Aorta (tissue), 5 donors: ENCODE measurements around the gene ABCB9. TPM values are rescaled to one million over a fixed set of nuclear protein-coding genes. Genes with fewer than 3 reads are reported as not detected.

Experiments
- ATAC-seq: fragments of 200-7000 bp; cut with Tn5 transposase; one replicate; pipeline ENCODE4 v1.9.1; 2022; ENCODE audit warnings: moderate library complexity; ENCODE audit not compliant: low FRiP score
- DNase-seq, 2 donors: peaks; one replicate each; pipeline ENCODE4 v3.0.0-alpha.2; 2020
- H3K27ac ChIP-seq, 2 donors: one replicate each; pipeline ENCODE4 v1.5.1; 2013; ENCODE audit warnings: low read length in 2 of 2, mild to moderate bottlenecking in 2 of 2, moderate library complexity in 2 of 2, control low read depth in 1 of 2, inconsistent platforms in 1 of 2, low read depth in 1 of 2
- H3K27me3 ChIP-seq, 2 donors: one replicate each; pipeline ENCODE4 v1.6.1; 2013; ENCODE audit warnings: control low read depth in 1 of 2, low read length in 1 of 2, mild to moderate bottlenecking in 1 of 2, moderate library complexity in 1 of 2; ENCODE audit not compliant: insufficient read depth in 2 of 2, control insufficient read depth in 1 of 2
- H3K36me3 ChIP-seq, 2 donors: one replicate each; pipeline ENCODE4 v1.6.1; 2013; ENCODE audit warnings: control low read depth in 1 of 2, low read length in 1 of 2, mild to moderate bottlenecking in 1 of 2; ENCODE audit not compliant: insufficient read depth in 2 of 2, control insufficient read depth in 1 of 2
- H3K4me1 ChIP-seq, 2 donors: one replicate each; pipeline ENCODE4 v1.6.1; 2013; ENCODE audit warnings: low read length in 2 of 2, control low read depth in 1 of 2, mild to moderate bottlenecking in 1 of 2, moderate library complexity in 1 of 2; ENCODE audit not compliant: insufficient read depth in 2 of 2, control insufficient read depth in 1 of 2
- H3K4me3 ChIP-seq, 2 donors: one replicate each; pipeline ENCODE4 v1.5.1; 2013; ENCODE audit warnings: low read length in 2 of 2, control low read depth in 1 of 2, mild to moderate bottlenecking in 1 of 2
- H3K9me3 ChIP-seq: one replicate; pipeline ENCODE4 v1.6.1; 2013; ENCODE audit warnings: mild to moderate bottlenecking, low read length; ENCODE audit not compliant: control insufficient read depth
- WGBS, 2 donors: extraction: QIAGEN DNeasy Blood & Tissue Kit; methylation state at CpG; one replicate each; pipeline ENCODE4 v1.1.7; 2013; 5-methylcytosine and 5-hydroxymethylcytosine counted together
- intact Hi-C, 2 donors: fragments of 100-400 bp; cut with DNase I; formaldehyde crosslinking; loops; one replicate each; pipeline versions ENCODE4 v1.14.2 to v1.15.0; 2022
- polyA plus RNA-seq, 2 donors: library from polyadenylated mRNA; stranded (reverse); fragments of 200-250 nt; gene quantifications; one replicate each; pipeline ENCODE4 v1.2.3, GENCODE V29; 2013
- total RNA-seq, 2 donors: library from RNA; stranded (reverse); fragmentation: NEBNext Ultra II Directional; extraction: Animal tissue kit (Norgen Biotek cat#: 25700); gene quantifications; one replicate each; pipeline ENCODE4 v1.2.1, GENCODE V29; 2021
- donor health status: healthy with polysubstance abuse.
- donor health status: Bipolar disorder and iron deficiency.
- donor health status: DM: no; HTN: no; CAD: no.
- donor health status: DM: no; HTN: no; CAD: no.
- donor health status: DM: yes; HTN: yes; CAD: no.

The ABCB9 gene
- total and polyA plus RNA-seq, 4 donors: 1.1 to 13.0 (median 6.2) TPM

DNA sequence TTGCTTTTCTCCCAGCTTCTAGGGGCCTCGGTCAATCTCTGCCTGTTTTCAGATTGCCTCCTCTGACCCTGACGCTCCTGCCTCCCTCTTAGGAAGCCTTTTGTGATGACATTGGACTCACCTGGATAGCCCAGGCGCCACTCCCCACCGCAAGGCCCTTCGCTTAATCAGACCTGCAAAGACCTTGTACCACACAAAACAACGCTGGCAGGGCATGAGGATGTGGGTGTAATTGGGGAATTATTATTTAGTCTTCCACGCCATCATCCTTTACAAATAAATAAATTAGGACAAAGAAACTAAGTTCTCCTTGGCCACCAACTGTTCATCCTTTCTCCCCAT lies 62.6 kb downstream of the ABCB9 start:
- no peak for DNase-seq
- 75% methylated on average over 7 of the region's 7 CpGs for WGBS, 2 donors
- H3K27me3 ChIP-seq: no peaks in the 10 kb centered on the region
- intact Hi-C loops: no loop called here
- ATAC-seq: peak; percentile 19
- H3K36me3 ChIP-seq: no peaks in the 10 kb centered on the region
- H3K4me3 ChIP-seq: no peak overlapping the region
- no peak overlapping the region for H3K27ac ChIP-seq
- no peaks in the 10 kb centered on the region for H3K9me3 ChIP-seq
- H3K4me1 ChIP-seq: no peaks in the 10 kb centered on the region

DNA sequence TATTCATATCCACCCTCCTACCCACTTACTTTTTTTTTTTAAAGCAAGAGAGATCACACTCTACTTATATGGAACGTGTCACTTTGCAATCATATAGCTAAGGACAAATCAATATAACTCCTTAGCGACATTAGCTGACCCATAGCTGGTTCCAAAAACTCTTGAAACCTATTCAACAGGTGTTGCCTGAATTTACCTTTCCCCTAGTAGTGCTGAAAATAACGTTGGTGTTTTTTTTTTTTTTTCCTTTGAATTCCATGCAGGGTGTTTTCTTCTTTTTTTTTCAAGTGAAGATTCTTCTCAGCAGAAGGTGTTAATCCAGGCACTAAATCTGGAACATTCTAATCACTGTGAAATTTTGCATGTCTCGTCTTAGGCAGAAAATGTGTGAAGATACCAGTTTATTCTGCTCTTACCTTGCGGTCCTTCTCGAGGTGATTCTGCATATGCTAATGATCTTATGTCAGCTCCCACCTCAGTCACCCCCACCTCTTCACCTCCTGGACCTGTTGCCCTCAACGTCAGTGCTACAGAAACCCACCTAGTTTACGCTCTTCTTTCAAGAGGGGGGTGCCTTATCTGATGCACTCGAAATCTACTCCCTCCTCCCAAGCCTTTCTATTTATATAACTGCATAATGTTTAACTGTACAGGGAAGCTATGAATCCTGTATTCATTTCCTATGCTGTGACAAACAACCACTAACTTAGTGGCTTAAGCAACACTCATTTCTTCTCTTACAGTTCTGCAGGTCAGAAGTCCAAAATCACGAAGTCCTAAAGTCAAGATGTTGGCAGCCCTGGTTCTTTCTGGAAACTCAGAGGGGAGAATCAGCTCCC lies 63.2 kb downstream of the ABCB9 start:
- no peaks in the 10 kb centered on the region for H3K4me1 ChIP-seq
- 39 to 40% methylated on average over 10 of the region's 10 CpGs for WGBS, 2 donors

DNA sequence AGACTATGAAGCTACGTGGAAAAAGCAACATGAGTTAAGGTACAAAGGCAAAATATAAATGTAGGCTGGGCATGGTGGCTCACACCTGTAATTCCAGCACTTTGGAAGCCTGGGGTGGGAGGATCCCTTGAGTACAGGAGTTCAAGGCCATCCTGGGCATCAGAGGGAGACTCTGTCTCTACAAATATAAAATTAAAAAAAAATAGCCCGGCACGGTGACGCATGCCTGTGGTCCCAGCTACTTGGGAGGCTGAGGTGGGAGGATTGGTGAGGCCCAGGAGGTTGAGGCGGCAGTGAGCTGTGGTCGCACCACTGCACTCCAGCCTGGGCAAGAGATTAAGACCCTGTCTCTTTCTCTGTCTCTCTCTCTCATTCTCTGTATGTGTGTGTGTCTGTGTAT lies 66.4 kb downstream of the ABCB9 start:
- Histone ChIP-seq H3K9me3 (no peaks in the 10 kb centered on the region), H3K4me3 (no peak overlapping the region), H3K4me1 (no peaks in the 10 kb centered on the region), H3K27ac (no peak overlapping the region), H3K27me3 (no peaks in the 10 kb centered on the region), H3K36me3 (no peaks in the 10 kb centered on the region)
- intact Hi-C loops: no loop called here
- WGBS, 2 donors: 90 to 91% methylated on average over 6 of the region's 6 CpGs
- DNase-seq: no peak
- ATAC-seq: no peak

More for the DNA sequence above, 63.2 kb downstream of the ABCB9 start:
- ATAC-seq: no peak
- Histone ChIP-seq H3K36me3 (no peaks in the 10 kb centered on the region), H3K27me3 (no peaks in the 10 kb centered on the region), H3K27ac (no peak overlapping the region), H3K4me3 (no peak overlapping the region), H3K9me3 (no peaks in the 10 kb centered on the region)
- intact Hi-C loops: no loop called here
- no peak for DNase-seq

DNA sequence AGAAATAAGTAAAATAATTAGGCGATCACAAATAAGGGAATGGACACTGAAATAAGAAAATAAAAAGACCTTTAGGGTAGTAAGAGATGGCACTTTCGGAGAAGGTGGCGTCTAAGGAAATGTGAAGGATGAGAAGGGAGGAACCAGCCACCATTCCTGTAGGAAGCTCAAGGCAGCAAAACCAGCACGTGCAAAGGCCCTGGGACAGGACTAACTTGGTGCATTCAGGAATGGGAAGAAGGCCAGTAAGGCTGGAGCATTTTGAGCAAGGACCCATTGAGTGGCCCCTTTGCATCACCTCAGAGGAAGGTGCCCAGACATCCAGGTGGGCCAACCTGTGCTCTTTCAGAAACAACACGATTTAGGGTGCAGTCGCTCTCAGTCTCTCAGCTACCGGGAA lies 69.6 kb downstream of the ABCB9 start:
- intact Hi-C loops: no loop called here
- Histone ChIP-seq H3K27ac (no peak overlapping the region), H3K36me3 (no peaks in the 10 kb centered on the region), H3K27me3 (no peaks in the 10 kb centered on the region), H3K9me3 (no peaks in the 10 kb centered on the region), H3K4me1 (peaks cover 0 to 9% of the 10 kb centered on the region in 2 donors), H3K4me3 (no peak overlapping the region)
- 84 to 89% methylated on average over 7 of the region's 7 CpGs for WGBS, 2 donors
- ATAC-seq (no peak), DNase-seq (no peak)

DNA sequence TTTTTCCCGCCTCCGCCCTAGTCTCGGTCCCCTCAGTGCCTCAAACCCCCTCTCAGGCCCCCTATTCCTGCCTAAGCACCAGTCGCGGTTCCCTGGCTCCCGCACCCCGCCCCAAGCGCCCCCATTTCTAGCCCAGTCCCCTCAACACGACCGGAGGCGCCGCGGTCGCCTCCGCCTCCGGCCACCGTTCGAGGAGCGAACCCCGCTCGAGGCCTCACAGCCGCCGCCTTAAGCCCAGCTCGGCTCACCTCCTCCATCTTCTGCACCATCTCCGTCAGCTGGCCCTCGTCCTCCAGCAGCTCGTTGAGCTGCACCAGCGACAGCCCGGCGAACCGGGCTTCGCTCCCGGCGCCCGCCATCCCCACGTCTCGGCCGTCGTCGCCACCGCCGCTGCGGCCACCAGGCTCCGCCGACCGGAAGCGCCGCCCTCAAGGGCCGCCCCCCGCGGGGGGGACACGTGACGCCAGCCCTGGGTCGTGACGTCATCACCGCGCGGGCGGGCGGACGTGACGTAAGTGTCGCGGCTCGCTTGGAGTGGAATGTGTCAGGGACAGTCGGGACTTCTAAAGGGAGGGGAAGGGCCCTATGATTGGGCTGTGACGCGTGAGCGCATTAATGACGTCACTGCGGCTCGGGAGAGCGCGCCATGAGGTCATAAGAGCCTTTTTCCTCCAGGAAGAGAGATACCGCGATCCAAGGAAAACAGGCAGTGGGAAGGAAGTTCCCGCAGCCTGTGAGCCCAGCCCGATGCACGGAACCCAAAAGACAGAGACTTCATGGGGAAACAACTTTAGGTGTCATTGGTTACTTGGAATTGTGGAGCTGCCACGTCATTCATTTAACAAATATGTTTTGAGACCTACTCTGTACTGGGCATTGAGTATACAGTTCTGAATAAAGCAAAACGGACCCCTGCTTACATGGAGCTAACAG lies 70.3 kb downstream of the ABCB9 start, which contains the start of gene VPS37B:
TSS of gene VPS37B (minus strand) at position 421 of the 933 bp plus-strand sequence. CDS start at position 359, 62 bp downstream.
- intact Hi-C loops: no loop called here

DNA sequence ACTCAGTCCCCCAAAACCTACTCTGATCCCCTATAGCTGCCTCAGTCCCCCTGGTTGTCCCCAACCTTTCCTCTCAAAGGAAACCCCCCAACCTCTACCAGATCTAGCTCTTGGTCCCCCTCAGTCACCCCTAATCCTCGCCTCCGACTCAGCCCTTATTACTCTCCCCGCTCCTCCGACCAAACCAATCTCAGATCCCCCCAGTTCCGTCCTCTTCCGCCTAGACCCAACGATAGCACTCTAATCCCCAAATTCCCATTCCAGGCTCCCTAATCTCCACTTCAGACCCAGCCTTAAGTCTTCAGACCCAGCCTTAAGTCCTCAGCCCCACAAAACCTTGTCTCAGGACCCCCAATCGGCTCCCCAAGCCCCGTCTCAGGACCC lies 71.0 kb downstream of the ABCB9 start:
- DNase-seq (no peak), ATAC-seq (peak; percentile 55)
- WGBS, 2 donors: 1 to 2% methylated on average over 9 of the region's 9 CpGs
- H3K36me3 ChIP-seq: no peaks in the 10 kb centered on the region
- H3K4me1 ChIP-seq: peaks cover 0 to 19% of the 10 kb centered on the region in 2 donors
- no peaks in the 10 kb centered on the region for H3K9me3 ChIP-seq
- no peaks in the 10 kb centered on the region for H3K27me3 ChIP-seq
- peak overlapping the region in 1 of 2 donors; percentile 87 for H3K27ac ChIP-seq
- H3K4me3 ChIP-seq: peak overlapping the region; percentile 63 to 87
- intact Hi-C loops: no loop called here

More for the DNA sequence above, 70.3 kb downstream of the ABCB9 start, which contains the start of gene VPS37B:
- H3K27ac ChIP-seq: peak within 1 kb of the TSS in 1 of 2 donors; percentile 87
- peaks cover 0 to 13% of the 10 kb centered on the region in 2 donors for H3K4me1 ChIP-seq
- WGBS, 2 donors: 7% methylated on average over 77 to 81 of the region's 81 CpGs
- no peaks in the 10 kb centered on the region for H3K27me3 ChIP-seq
- no peaks in the 10 kb centered on the region for H3K36me3 ChIP-seq
- peak within 1 kb of the TSS; percentile 63 to 87 for H3K4me3 ChIP-seq
- peak; percentile 93 for ATAC-seq
- H3K9me3 ChIP-seq: no peaks in the 10 kb centered on the region
- peak; percentile 88 to 96 for DNase-seq

DNA sequence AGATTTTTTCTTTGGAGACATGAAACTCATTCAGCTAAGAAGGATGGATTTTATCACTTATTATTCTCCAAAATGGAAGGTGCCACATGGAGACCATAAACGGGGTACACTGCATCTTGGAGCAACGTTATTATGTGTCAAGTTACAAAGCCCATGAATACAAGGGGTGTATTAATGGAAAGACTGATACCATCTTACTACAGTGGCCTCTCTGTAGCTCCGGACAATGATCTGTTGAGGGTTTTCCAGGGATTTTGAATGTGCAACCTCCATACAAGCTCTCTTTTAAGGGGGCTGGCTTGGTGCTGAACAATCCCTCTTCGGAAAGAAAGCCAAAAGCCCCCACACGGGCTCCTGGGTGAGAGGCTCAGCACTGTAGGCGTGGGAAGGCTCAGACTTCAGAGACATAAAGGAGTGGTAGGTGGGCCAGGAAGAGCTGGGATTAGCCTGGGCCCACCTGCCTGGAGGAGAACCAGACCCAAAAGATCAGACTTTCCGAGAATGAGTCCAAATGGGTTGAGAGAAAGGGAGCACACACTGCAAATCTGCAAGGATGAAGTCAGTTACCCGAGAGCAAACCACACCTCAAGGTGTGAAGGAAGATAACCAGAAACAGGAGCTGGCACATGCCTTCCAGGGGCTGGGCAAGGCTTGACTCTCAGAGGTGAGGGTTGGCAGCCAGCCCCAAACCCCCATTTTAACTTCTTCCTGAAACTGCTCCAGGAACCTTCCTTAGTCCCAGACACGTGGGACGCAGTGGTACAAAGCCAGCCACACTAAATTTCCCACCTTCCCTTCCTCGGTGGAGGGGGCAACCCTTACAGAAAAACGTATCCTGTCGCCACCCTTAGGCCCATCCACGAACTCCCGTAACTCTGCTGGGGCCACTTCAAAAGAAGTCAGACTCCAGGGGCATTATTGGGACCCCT lies 71.8 kb downstream of the ABCB9 start:
- Histone ChIP-seq H3K4me1 (peaks cover 0 to 22% of the 10 kb centered on the region in 2 donors), H3K9me3 (no peaks in the 10 kb centered on the region), H3K36me3 (no peaks in the 10 kb centered on the region), H3K27ac (peak overlapping the region; percentile 36 to 87), H3K4me3 (peak overlapping the region; percentile 63 to 87), H3K27me3 (no peaks in the 10 kb centered on the region)
- no peak for DNase-seq
- peak; percentile 1 for ATAC-seq
- intact Hi-C loops: no loop called here
- 17 to 21% methylated on average over 15 of the region's 15 CpGs for whole genome bisulfite sequencing, 2 donors
